GM18909 (cell line): ENCODE results near the gene MAML1.

Source experiments
- ATAC-seq: cut with Tn5 transposase; IDR thresholded peaks from one replicate; pipeline ENCODE4 v1.9.1; 2021; ENCODE audit warnings: mild to moderate bottlenecking; ENCODE audit not compliant: unreplicated experiment, poor library complexity

The MAML1 gene

GRCh38 chr5:179766021-179766725, 33.6 kb downstream of the MAML1 start:
- no peak for ATAC-seq

- ATAC-seq: no peak
These were observed 34.3 kb downstream of the MAML1 start for GRCh38 chr5:179766726-179767455.

GRCh38 chr5:179767496-179768100, 35.0 kb downstream of the MAML1 start:
- ATAC-seq: no peak

GRCh38 chr5:179768326-179769085, 35.9 kb downstream of the MAML1 start:
- ATAC-seq: no peak

GRCh38 chr5:179769271-179769670, 36.6 kb downstream of the MAML1 start:
- ATAC-seq: no peak

- no peak for ATAC-seq
These were observed 37.2 kb downstream of the MAML1 start for GRCh38 chr5:179769796-179770195.

GRCh38 chr5:179771311-179771895, 38.8 kb downstream of the MAML1 start:
- no peak for ATAC-seq

GRCh38 chr5:179772351-179772750, 39.7 kb downstream of the MAML1 start:
- no peak for ATAC-seq

GRCh38 chr5:179773686-179774040, 41.0 kb downstream of the MAML1 start:
- no peak for ATAC-seq

GRCh38 chr5:179774442-179774841, 41.8 kb downstream of the MAML1 start:
- ATAC-seq: no peak

GRCh38 chr5:179776411-179776938, 43.9 kb downstream of the MAML1 start:
- ATAC-seq: no peak

- no peak for ATAC-seq
These were observed 44.8 kb downstream of the MAML1 start for GRCh38 chr5:179777456-179777855.

GRCh38 chr5:179777909-179778308, 45.3 kb downstream of the MAML1 start:
- ATAC-seq: no peak

- no peak for ATAC-seq
These were observed 46.0 kb downstream of the MAML1 start for GRCh38 chr5:179778591-179778990.

- no peak for ATAC-seq
These were observed 47.2 kb downstream of the MAML1 start for GRCh38 chr5:179779826-179780225.

- ATAC-seq: no peak
These were observed 47.7 kb downstream of the MAML1 start for GRCh38 chr5:179780362-179780761.

GRCh38 chr5:179781846-179782245, 49.2 kb downstream of the MAML1 start:
- no peak for ATAC-seq

GRCh38 chr5:179783128-179783527, 50.5 kb downstream of the MAML1 start:
- no peak for ATAC-seq

GRCh38 chr5:179786861-179787260, 54.2 kb downstream of the MAML1 start:
- ATAC-seq: no peak

GRCh38 chr5:179788193-179788854, 55.7 kb downstream of the MAML1 start:
- ATAC-seq: no peak
